Measurements from ENCODE around the gene EPS8L2.

DNA sequence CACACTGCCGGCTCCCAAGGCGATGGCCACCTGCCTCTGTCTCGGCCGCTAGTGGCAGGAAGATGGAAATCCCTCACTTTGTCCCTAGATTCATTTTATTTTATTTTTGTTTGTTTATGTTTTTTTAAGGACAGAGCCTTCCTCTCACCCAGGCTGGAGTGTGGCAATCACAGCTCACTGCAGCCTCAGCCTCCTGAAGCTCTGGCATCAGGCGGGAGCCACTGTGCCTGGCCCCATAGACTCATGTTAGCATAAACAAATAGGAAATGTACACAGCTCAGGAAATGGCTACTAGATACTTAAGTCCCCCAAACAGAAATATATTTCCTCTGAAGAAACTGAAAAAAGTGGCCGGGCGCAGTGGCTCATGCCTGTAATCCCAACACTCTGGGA is 6.9 kb upstream of the EPS8L2 start:
- TF ChIP-seq YY1 (IDR thresholded peaks at IDR 0.05; ENCODE audit: insufficient read depth, insufficient read length) (no peak), SUZ12 (IDR thresholded peaks at IDR 0.05; ENCODE audit: extremely low read depth, insufficient read depth, insufficient read length) (no peak), ZNF274 (IDR thresholded peaks at IDR 0.05; ENCODE audit: low read depth, low read length) (no peak)

Data from NT2/D1 (cell line).